GM10266 (cell line): ENCODE data around the gene KCTD16.

Experiments
- DNase-seq: peaks from one replicate; pipeline ENCODE4 v3.0.0; 2012; ENCODE audit errors: extremely low spot score
- TF ChIP-seq, protein P1 (sequence below): IDR thresholded peaks from 2 replicates; pipeline ENCODE4 v1.5.1; 2012; ENCODE audit warnings: mild to moderate bottlenecking, low read depth; ENCODE audit not compliant: control insufficient read depth, insufficient read depth; ENCODE audit errors: missing control alignments

KCTD16 gene

DNA sequence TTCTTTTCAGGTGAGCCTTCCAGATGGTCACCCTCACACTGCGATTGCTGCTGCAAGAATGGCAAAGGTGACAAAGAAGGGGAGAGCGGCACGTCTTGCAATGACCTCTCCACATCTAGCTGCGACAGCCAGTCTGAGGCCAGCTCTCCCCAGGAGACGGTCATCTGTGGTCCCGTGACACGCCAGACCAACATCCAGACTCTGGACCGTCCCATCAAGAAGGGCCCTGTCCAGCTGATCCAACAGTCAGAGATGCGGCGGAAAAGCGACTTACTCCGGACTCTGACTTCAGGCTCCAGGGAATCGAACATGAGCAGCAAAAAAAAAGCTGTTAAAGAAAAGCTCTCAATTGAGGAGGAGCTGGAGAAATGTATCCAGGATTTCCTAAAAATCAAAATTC, 303.0 kb downstream of the KCTD16 start:
- DNase-seq: no peak
- TF ChIP-seq, protein P1, sequence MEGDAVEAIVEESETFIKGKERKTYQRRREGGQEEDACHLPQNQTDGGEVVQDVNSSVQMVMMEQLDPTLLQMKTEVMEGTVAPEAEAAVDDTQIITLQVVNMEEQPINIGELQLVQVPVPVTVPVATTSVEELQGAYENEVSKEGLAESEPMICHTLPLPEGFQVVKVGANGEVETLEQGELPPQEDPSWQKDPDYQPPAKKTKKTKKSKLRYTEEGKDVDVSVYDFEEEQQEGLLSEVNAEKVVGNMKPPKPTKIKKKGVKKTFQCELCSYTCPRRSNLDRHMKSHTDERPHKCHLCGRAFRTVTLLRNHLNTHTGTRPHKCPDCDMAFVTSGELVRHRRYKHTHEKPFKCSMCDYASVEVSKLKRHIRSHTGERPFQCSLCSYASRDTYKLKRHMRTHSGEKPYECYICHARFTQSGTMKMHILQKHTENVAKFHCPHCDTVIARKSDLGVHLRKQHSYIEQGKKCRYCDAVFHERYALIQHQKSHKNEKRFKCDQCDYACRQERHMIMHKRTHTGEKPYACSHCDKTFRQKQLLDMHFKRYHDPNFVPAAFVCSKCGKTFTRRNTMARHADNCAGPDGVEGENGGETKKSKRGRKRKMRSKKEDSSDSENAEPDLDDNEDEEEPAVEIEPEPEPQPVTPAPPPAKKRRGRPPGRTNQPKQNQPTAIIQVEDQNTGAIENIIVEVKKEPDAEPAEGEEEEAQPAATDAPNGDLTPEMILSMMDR: no peak

DNA sequence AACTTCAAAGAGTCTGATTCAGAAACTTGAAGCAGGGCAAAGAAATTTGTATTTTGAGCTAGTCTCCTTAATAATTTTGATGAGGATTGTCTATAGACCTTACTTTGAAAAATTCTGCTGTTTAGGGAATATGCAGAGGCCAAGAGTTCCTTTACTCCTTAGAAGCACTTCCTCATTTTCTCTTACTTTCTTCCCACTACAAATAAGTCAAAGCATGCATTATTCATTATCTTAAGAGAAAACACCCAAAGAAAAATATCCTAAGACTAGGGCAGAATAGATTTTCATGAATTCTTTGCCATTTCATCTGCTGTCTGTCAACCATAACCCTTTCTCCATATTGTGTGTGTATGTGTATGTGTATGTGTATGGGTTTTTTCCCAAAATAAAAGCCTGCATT, 307.9 kb downstream of the KCTD16 start:
- TF ChIP-seq, protein P1: no peak
- DNase-seq: no peak

DNA sequence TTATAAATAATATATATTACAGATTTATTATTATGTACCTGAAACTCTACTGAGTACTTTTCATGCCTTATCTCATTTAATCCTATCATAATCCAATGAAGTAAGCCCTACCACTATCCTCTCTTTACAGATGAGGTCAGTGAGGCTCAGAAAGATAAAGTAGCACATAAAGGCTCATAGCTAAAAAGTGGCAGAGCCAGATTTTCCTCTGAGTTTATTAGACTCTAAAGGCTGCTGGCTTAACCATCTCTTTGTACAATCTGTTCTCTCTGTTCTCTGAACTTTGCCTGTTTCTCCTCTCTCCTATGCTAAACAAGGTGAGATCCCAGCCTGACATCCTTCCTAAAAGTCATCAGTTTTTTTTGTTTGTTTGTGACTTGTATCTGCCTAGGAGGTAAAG, 311.2 kb downstream of the KCTD16 start:
- TF ChIP-seq, protein P1: no peak
- no peak for DNase-seq

DNA sequence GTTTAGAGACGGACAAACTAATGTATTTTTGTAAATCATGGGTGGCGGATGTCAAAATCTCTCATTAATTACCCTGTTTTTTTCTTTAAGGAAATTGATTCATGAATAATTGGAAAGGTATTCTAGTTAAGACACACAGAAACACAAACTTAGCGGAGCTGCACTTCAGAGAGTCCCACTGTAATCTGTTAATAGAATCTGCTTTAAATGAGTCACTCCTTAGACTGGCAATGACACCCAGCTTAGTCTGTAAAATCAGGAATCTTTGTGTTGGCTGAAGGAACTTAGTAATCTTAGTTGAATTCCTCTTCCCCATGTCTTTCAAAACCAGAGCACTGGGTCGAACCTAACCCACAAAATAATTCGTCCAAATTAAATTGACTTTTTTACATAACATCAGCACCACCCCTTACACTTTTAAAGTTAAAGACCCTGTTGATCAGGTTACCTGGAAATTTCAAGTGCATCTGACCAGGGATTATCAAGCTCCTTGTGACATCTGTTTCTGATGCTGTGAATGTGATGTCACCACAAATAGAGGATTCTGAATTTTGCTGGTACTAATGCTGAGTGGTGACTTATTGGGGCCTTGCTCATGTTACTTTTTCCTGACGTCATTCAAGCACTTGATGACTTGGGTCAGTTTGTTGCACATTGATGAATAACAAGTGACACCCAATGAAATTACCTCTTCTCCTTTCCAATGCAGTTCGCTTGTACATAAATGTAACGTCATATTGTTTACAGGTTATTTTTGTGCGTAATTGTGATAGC, 313.6 kb downstream of the KCTD16 start:
- DNase-seq: no peak
- TF ChIP-seq, protein P1: no peak

DNA sequence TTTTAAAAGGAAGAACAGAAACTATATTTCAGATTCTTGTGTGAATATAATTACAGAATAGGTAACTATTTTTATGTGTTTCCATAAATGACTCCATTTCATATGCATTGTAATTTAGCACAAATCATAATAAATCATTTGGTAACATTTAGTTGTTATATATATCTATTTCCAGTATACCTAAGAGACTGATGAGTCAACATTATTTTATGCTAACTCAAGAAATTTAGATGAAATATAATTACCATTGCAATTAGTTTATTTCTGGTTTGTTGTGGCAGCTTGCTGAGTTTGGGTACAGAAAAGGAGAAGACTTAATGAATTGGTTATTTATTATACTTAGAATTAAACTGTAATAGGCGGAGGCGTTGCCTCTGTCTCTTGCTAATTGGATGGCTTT, 314.9 kb downstream of the KCTD16 start:
- TF ChIP-seq, protein P1: no peak
- no peak for DNase-seq

DNA sequence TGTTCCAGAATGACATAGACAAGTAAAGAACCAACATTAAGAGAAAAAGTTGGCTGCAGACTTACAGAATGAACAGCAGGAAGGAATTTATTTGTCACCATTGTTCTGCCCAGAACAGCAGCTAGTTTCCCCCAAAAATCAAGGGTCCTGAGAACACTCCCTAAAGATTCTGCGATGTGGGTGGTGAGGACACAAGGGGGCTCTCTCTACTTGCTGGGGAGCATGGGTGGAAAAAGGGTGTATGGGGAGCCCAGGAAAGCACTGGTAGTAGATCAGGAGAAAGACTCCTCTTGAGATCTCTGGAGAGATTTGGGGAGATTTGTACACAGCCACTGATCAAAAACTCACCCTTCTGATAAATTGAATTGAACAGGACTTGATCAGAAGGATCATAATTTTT, 316.5 kb downstream of the KCTD16 start:
- DNase-seq: no peak
- TF ChIP-seq, protein P1: no peak

DNA sequence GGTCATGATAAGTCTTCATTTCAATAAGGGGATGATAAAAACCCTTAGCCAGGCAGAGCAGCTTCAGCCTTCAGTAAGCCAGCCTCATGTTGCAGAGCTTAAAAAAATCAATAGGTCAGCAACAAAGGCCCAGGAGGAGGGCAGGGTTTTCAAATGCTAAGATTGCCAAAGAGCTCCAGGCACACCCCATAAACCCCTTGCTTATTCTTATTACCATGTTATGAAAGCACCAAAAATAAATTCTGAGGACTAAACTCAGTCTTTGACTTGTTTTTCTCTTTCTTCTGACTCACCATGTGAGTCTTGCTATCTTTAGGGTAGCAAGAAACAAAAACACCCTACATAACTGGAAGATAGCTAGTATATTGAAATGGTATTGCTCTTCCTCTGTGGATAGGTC, 317.1 kb downstream of the KCTD16 start:
- TF ChIP-seq, protein P1: no peak
- no peak for DNase-seq
